Skeletal muscle tissue (tissue), 4 donors: ENCODE measurements around the gene PHF21A. TPM values are rescaled to one million over a fixed set of nuclear protein-coding genes. Genes with fewer than 3 reads are reported as not detected.

Experiments
- H3K27ac ChIP-seq: one replicate; pipeline ENCODE4 v1.7.0; 2013; ENCODE audit warnings: mild to moderate bottlenecking, low read depth, low read length, inconsistent platforms
- H3K27me3 ChIP-seq, 3 donors: one replicate each; pipeline ENCODE4 v1.7.0; 2013; ENCODE audit warnings: low read length in 3 of 3; ENCODE audit not compliant: control insufficient read depth in 3 of 3, insufficient read depth in 3 of 3
- H3K36me3 ChIP-seq, 3 donors: one replicate each; pipeline ENCODE4 v1.7.0; 2013; ENCODE audit warnings: low read length in 3 of 3; ENCODE audit not compliant: control insufficient read depth in 3 of 3, insufficient read depth in 3 of 3
- H3K4me1 ChIP-seq, 3 donors: one replicate each; pipeline ENCODE4 v1.7.0; 2013; ENCODE audit warnings: low read length in 3 of 3, mild to moderate bottlenecking in 3 of 3; ENCODE audit not compliant: control insufficient read depth in 3 of 3, insufficient read depth in 3 of 3
- H3K4me3 ChIP-seq, 3 donors: one replicate each; pipeline ENCODE4 v1.7.0; 2013; ENCODE audit warnings: low read length in 3 of 3
- H3K9ac ChIP-seq, 3 donors: one replicate each; pipeline ENCODE4 v1.7.0; 2013; ENCODE audit warnings: low read length in 3 of 3, mild to moderate bottlenecking in 3 of 3, moderate library complexity in 2 of 3, low read depth in 1 of 3
- H3K9me3 ChIP-seq, 3 donors: one replicate each; pipeline ENCODE4 v1.7.0; 2013; ENCODE audit warnings: low read length in 3 of 3; ENCODE audit not compliant: control insufficient read depth in 3 of 3
- total RNA-seq: library from RNA; depleted of rRNA; stranded (reverse); fragments of >200 nt; gene quantifications from one replicate; pipeline ENCODE4 v1.2.3, GENCODE V29; 2014
- donor health status: Osteomylitis.

PHF21A gene
- total RNA-seq, 1 donor from 2014 or later: 16.2 TPM

DNA sequence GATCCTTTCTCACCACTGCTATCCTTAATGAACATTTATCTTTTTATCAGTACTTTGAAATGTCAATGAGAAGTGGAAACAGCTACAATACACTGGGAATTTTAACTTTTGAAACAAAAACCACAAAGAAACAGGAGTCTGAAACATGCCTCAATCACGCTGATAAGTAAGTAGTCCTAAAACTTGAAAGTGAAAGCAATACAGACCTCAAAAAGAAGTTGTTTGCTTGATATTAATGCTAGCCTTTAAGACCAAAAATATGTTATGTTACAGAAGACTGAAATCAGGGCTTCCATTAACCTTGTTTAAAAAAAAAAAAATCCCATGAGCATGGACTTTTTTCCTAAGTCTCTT lies 21.3 kb downstream of the PHF21A start:
- Histone ChIP-seq H3K36me3 (no peaks in the 10 kb centered on the region), H3K27me3 (no peaks in the 10 kb centered on the region), H3K9ac (peak overlapping the region; percentile 39 to 66 (median 50)), H3K4me3 (peak overlapping the region in 1 of 3 donors; percentile 56), H3K9me3 (no peaks in the 10 kb centered on the region), H3K4me1 (peaks cover 11 to 22% (median 15%) of the 10 kb centered on the region in 3 donors), H3K27ac (peak overlapping the region; percentile 20)

DNA sequence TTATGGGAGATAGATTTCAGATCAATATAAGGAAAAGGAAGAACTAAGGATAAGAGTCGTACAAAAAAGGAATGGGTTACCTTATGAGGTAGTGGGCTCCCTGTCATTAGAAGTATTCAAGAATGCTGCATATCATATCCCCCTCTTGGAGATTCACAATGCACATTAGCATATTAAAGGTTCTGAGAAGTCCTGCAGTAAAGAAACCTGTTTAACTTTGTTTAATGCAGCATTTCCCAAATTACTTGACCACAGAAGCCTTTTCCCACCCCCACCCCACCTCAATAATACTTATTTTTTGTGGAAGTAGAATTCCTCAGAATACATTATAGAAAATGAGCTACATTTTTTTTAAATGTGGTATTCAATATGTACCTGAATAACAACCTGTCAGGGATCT lies 30.9 kb downstream of the PHF21A start:
- Histone ChIP-seq H3K4me3 (no peak overlapping the region), H3K9ac (no peak overlapping the region), H3K9me3 (no peaks in the 10 kb centered on the region), H3K4me1 (no peaks in the 10 kb centered on the region), H3K36me3 (peaks cover 0 to 8% (median 6%) of the 10 kb centered on the region in 3 donors), H3K27me3 (no peaks in the 10 kb centered on the region), H3K27ac (no peak overlapping the region)

DNA sequence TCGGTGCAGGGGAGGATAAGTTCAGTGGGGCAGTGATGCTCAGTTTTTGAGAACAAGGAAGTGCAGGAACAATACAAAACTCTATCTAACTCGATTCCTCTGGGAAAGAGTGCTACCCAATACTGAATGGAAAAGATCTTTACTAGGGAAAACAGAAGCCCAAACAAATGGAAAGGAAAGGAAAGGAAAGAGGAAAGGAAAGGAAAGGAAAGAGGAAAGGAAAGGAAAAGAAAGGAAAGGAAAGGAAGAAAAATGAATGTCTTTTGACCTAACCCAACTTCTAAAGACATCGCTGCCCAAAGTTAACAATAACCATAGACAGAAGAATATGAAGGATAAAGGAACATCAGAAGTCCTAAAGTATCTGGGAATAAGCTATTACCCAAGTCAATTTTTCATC lies 41.6 kb downstream of the PHF21A start:
- H3K36me3 ChIP-seq: peaks cover 0 to 12% (median 9%) of the 10 kb centered on the region in 3 donors
- no peaks in the 10 kb centered on the region for H3K27me3 ChIP-seq
- no peaks in the 10 kb centered on the region for H3K4me1 ChIP-seq
- no peak overlapping the region for H3K27ac ChIP-seq
- H3K9me3 ChIP-seq: no peaks in the 10 kb centered on the region
- no peak overlapping the region for H3K4me3 ChIP-seq
- H3K9ac ChIP-seq: no peak overlapping the region

DNA sequence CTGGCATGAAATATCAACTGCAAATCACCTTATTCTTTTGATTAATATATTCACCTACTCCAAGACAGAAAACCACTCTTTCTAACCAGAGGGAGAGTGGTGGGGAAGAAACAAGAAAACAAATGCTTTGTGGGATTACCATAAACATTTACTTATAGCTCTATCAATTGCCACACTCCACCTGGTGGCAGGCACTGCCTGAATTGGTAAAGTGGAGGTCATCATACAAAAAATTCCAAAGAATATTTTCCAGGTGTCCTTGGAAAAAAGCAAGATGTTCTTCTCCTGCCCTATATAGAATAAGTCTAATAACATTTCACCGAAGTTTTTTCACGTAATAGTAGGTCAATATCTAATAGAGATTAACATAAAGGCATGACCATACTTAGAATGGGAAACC lies 45.3 kb downstream of the PHF21A start:
- no peak overlapping the region for H3K4me3 ChIP-seq
- no peak overlapping the region for H3K9ac ChIP-seq
- no peaks in the 10 kb centered on the region for H3K9me3 ChIP-seq
- peaks cover 0 to 6% (median 3%) of the 10 kb centered on the region in 3 donors for H3K36me3 ChIP-seq
- no peak overlapping the region for H3K27ac ChIP-seq
- H3K27me3 ChIP-seq: no peaks in the 10 kb centered on the region
- H3K4me1 ChIP-seq: peaks cover 4 to 8% (median 7%) of the 10 kb centered on the region in 3 donors

DNA sequence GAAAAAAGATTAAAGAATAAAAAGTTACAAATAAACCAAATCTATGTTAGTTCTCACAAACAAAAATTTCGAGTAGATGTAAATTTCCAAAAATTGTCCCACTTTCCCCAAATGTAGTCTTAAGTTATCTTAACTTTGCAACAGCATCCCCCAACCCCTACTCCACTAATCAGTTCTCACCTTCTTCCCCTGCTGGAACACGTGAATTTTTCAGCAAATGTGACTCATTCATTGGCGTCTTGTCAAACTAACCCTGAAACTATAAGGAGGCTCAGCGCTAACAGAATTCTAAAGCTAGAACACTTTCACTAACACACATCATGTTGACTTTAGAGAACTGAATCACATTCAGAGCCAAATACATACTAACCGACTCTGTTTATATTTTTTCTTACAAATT lies 46.1 kb downstream of the PHF21A start:
- H3K36me3 ChIP-seq: peaks cover 0 to 6% (median 3%) of the 10 kb centered on the region in 3 donors
- H3K27me3 ChIP-seq: no peaks in the 10 kb centered on the region
- no peak overlapping the region for H3K27ac ChIP-seq
- no peaks in the 10 kb centered on the region for H3K9me3 ChIP-seq
- no peak overlapping the region for H3K9ac ChIP-seq
- no peak overlapping the region for H3K4me3 ChIP-seq
- H3K4me1 ChIP-seq: peaks cover 4 to 8% (median 7%) of the 10 kb centered on the region in 3 donors

DNA sequence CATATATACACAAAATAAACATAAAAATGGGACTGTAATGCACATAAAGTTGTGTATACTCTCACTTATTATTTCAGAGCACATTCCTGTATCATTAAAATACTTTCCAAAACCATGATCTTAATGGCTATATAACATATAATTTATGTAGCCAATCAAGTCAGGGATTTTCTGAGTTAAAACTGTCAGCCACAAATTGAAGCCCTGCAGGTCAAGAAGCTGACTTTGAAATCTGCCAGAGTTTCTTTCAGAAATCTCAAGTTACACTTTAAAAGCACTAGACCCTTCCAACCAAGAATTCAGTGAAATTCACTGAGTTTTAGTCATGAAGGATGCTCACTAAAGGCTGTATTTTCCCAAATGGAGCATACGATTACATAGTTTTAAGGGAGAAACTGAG lies 47.6 kb downstream of the PHF21A start:
- no peaks in the 10 kb centered on the region for H3K27me3 ChIP-seq
- peaks cover 4 to 8% (median 7%) of the 10 kb centered on the region in 3 donors for H3K4me1 ChIP-seq
- H3K4me3 ChIP-seq: no peak overlapping the region
- H3K27ac ChIP-seq: no peak overlapping the region
- no peaks in the 10 kb centered on the region for H3K9me3 ChIP-seq
- no peak overlapping the region for H3K9ac ChIP-seq
- H3K36me3 ChIP-seq: peaks cover 0 to 3% (median 3%) of the 10 kb centered on the region in 3 donors

DNA sequence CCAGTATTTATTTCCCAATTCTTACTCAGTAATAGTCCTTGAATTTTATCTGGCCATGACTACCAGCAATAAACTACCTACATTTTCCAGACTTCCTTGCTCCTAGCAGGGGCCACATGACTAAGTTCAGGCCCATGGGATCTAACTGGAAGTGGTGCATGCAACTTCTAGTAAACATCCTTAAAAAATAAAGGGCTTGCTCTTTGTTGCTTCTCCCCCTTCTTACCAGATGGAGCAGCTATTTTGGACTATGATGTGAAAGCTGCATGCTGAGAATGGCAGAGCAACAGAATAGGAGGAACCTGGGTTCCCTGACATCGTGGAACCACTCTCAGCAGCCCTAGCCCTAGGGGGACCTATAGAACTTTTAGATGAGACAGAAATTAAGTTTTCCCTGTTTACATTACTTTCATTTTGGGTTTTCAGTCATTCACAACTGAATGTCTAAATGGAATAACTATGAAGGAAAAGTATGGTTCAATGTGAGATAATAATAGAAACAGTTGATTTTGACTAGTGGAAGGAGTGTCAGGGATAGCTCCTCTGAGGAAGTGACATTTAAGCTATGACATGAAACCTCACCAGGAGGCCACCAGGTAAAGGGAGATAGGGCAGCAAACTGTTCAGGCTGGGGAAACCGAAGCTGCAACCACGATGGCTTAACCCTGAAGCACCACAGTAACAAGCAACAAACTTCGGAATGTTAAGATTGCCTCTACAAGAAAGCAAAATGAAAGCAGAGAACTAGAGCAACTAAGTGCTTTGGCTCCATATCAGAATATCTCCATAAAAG lies 48.9 kb downstream of the PHF21A start:
- Histone ChIP-seq H3K27me3 (no peaks in the 10 kb centered on the region), H3K36me3 (peaks cover 0 to 3% (median under 1%) of the 10 kb centered on the region in 3 donors), H3K9ac (peak overlapping the region in 1 of 3 donors; percentile 38), H3K4me3 (no peak overlapping the region), H3K4me1 (peaks cover 4 to 8% (median 7%) of the 10 kb centered on the region in 3 donors), H3K9me3 (no peaks in the 10 kb centered on the region), H3K27ac (peak overlapping the region; percentile 36)

DNA sequence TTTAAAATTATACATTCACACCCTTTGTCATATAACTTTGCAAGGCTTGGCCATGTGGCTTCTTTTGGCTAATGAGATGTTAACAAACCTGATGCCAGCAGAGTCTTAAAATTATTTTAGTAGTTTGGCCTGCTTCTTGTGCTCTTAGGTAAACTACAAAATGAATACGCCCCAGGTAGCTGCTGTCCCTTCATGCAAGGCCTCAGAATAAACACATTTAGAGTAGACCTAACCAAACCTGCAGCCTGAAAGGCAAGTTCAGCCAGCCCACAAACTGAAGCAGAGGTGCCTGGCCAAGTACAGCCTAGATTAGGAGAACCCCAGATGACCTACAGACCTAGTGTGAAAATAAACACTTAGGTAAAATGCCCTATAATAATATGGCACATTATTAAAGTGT lies 50.2 kb downstream of the PHF21A start:
- Histone ChIP-seq H3K27me3 (no peaks in the 10 kb centered on the region), H3K27ac (no peak overlapping the region), H3K9me3 (no peaks in the 10 kb centered on the region), H3K9ac (no peak overlapping the region), H3K4me3 (no peak overlapping the region), H3K4me1 (peaks cover 4 to 8% (median 7%) of the 10 kb centered on the region in 3 donors), H3K36me3 (no peaks in the 10 kb centered on the region)

DNA sequence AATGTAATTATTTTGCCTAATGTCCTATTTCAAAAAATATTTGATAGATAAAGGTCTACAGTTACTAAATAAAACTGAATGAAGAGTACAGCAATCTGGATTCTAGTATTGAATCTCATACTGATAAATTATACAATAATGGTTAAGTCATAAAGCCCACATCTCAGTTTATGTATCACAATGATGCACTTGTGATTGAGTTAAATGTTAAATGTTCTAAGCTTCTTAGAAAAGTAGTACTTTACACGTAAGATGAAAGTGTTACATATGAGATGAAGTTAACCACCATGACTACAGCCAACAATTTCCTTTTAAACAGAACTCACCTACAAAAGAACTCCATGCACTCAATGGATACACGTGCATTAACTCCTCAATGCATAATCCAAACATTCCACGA lies 51.7 kb downstream of the PHF21A start:
- Histone ChIP-seq H3K36me3 (peaks cover 0 to 4% (median 0%) of the 10 kb centered on the region in 3 donors), H3K4me3 (no peak overlapping the region), H3K9me3 (no peaks in the 10 kb centered on the region), H3K27ac (no peak overlapping the region), H3K4me1 (peaks cover 4 to 8% (median 7%) of the 10 kb centered on the region in 3 donors), H3K27me3 (no peaks in the 10 kb centered on the region), H3K9ac (no peak overlapping the region)

DNA sequence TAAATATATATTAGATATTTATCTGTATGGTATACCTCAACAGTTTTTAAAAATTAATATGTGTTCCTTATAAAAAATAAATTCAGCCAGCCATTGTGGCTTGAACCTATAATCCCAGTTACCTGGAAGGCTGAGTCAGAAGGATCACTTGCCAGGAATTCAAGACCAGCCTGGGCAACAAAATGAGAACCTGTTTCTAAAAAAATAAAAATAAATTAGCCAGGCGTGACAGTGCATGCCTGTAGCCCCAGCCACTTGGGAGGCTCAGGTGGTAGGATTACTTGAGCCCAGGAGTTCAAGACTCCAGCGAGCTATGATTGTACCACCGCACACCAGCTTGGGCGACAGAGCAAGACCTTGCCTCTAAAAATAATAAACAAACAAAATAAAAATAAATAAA lies 54.9 kb downstream of the PHF21A start:
- Histone ChIP-seq H3K27me3 (no peaks in the 10 kb centered on the region), H3K4me3 (no peak overlapping the region), H3K27ac (no peak overlapping the region), H3K4me1 (no peaks in the 10 kb centered on the region), H3K9ac (no peak overlapping the region), H3K9me3 (no peaks in the 10 kb centered on the region), H3K36me3 (peaks cover 0 to 4% (median 0%) of the 10 kb centered on the region in 3 donors)
